GM12874 (cell line): ENCODE results near the gene PAGE4.

Experiments
- CTCF ChIP-seq: IDR thresholded peaks from 2 replicates; pipeline ENCODE4 v1.5.1; 2011; ENCODE audit warnings: low read depth, mild to moderate bottlenecking, control low read depth, low read length, moderate library complexity; ENCODE audit not compliant: insufficient read depth

PAGE4 gene

GRCh38 chrX:49850028-49850427, 20.9 kb downstream of the PAGE4 start:
- TF ChIP-seq CTCF, result no peak

GRCh38 chrX:49853661-49854060, 24.6 kb downstream of the PAGE4 start:
- no peak for TF ChIP-seq CTCF

GRCh38 chrX:49856819-49857218, 27.7 kb downstream of the PAGE4 start:
- no peak for TF ChIP-seq CTCF

- TF ChIP-seq CTCF, result no peak
Measured at GRCh38 chrX:49858341-49858740, 29.2 kb downstream of the PAGE4 start.

GRCh38 chrX:49859491-49859890, 30.4 kb downstream of the PAGE4 start:
- TF ChIP-seq CTCF, result no peak

GRCh38 chrX:49860867-49861535, 31.9 kb downstream of the PAGE4 start:
- no peak for TF ChIP-seq CTCF

- TF ChIP-seq CTCF, result no peak
Measured at GRCh38 chrX:49862093-49862492, 33.0 kb downstream of the PAGE4 start.
